NCI-H187 treated with DMSO at 0.1 percent for 48 hours (cell line): Measurements from ENCODE around the gene DUSP7.

ENCODE experiments used
- DNase-seq: peaks from one replicate; lab custom pipeline; 2025; lab: John Stamatoyannopoulos, UW

The DUSP7 gene

GRCh38 chr3:52086976-52087663, 30.7 kb upstream of the DUSP7 start:
- DNase-seq = no peak

DNA sequence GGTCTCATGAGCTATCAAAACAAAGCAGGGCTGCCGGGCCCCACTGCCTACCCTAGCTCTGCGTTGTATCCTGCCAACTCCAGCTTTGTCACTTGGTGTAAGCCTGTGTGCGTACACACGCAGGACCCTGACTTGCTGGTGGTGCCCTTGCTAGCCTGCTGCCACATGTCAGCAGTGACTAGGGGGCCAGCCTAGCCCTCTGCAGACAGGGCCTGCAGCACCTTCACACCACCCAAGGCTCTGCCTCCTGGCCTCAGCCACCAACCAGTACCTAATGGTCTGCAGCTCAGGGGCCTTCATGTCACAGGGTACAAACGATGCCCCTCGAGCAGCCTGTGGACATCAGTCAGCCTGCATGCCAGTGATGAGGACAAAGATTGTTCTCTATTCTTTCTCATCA, 30.1 kb upstream of the DUSP7 start:
- DNase-seq = no peak

DNA sequence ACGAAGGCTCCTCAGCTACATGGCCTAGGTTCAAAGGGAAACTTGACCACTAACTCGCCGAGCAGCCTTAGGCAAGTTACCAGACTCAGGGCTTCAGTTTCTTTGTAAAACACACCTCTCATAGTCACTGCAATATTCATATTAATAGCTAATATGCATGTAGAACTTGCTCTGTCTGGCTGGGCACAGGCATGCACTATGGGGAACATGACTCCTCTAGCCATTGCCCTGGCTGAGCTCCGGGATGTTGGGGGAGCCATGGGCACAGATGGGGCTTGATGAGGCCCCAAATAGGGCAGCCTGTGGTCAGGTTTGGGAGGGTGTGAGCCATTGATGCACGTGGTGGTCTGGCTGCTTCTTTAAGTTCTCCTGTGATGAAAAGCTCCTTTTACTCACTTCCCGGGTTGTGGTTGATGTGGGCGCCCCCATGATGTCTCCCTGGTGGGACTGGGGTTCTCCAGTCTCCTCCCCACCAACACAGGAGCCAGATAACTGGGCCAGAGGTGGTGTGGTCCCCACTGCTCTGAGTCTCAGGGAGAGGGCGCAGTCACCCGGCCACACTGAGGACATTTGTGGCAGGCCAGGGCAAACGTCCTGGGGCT, 29.4 kb upstream of the DUSP7 start:
- no peak for DNase-seq

- no peak for DNase-seq
Observed at GRCh38 chr3:52084954-52085680, 28.7 kb upstream of the DUSP7 start.

DNA sequence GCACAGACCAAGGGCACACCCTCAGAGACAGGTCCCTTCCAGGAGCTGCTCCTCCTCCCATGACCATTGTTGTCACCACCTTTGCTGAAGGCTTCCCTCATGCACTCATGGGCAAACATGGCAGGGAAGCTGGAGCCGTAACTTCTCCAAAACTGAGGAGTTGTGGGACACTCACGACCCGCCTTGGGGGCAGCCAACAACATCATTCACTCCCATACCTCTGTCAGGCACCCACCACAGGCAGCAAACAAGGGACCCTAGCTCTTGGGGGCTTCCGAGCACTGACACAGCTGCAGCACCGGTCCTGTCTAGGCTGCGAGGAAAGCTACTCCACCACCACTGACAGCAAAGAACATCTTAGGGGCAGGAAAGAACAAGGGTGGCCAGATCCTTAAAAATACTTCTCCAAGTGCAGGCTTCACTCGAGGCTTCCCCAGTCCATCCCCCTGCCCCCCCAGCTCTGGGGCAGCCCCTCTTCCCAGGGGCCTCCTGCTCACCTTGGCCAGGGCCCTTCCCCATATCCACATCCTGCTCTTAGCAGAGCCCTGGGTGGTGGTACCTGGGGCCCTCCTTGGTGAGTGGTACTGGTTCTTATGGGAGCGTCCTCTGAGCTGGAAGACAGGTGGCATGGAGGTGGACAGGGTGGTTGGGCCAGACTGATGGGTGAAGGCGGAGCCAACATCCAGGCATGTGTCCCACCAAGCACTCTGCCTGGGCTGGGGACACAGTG, 28.0 kb upstream of the DUSP7 start:
- no peak for DNase-seq

DNA sequence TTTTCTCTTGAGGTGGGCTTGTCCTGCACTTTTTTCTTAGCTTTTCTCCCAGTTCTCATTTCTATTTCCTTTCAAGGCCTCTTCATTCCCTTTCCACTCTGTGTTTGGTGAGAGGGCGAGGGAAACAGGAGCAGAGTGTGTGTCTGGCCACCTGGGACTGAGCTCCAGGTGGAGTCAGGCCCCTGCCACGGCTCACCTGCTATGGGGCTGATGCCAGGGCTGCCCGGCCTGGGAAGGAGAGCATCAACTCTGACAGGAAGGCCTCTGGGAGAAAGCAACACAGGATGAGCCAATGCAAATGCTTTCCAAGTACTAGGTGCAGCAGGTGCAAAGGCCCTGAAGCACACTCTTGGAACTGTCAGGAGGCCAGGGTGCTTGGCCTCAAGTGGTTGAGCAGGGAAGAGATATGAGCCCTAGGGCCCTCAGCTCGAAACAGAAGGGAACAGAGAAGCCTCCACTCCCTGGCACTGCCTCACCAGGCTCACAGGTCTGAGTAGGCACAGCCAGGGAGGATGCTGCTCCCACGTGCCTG, 27.3 kb upstream of the DUSP7 start:
- no peak for DNase-seq

DNA sequence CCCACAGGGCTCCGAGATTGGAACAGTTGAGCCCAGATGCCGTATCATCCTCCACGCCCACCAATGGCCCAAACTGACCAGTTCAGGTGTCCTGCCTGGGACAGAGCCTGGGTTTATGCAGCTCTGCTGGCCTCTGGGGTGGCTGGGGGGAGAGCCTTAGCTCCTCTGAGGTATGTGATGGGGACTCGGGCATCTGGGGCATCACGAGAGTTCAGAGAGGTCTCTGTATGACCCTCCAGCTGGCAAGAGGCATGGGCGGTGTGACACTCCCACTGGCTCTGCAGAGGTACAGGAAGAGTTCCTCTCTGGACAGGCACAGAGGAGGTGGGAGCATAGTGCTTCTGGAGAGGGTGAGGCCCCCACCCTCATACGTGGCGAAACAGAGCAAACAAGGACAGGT, 26.6 kb upstream of the DUSP7 start:
- no peak for DNase-seq

GRCh38 chr3:52080830-52081719, 24.7 kb upstream of the DUSP7 start:
- no peak for DNase-seq

DNA sequence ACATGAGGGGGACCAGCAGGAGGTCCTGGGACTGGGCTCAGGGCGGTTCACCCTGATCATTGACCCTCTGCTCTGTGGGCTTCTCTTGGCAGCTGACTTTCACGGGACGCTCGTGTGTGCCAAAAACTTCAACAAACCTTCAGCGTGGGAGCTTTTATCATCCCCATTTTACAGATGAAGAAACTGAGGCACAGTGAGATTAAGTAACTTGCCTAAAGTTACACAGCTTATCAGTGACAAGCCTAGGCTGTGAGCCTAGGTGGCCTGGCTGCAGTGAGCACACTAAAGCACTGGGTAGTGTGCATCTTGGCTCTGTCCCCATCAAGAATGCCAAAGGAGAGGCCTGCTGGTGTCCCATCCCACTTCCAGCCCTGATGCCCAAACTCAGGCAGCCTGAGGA, 23.6 kb upstream of the DUSP7 start:
- no peak for DNase-seq

GRCh38 chr3:52078781-52079560, 22.6 kb upstream of the DUSP7 start:
- no peak for DNase-seq

DNA sequence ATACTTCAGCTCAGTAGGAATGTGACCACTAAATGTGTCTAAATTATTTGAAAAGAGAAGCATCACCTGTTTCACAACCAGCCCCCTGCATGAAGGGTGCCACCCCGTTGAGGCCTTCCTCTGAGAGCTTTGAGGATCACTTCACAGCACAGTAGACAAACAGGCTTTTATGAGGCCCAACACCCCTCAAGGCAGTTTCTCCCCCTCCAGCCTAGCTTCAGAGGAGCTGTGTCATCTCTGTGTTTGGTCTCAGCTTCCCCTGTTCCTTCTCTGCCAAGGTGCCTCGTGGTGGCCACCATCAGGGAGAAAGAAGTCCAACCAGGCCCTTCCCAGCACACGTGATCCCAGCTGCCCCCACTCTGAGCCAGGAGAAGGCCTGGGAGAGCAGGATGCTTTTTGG, 21.6 kb upstream of the DUSP7 start:
- no peak for DNase-seq

DNA sequence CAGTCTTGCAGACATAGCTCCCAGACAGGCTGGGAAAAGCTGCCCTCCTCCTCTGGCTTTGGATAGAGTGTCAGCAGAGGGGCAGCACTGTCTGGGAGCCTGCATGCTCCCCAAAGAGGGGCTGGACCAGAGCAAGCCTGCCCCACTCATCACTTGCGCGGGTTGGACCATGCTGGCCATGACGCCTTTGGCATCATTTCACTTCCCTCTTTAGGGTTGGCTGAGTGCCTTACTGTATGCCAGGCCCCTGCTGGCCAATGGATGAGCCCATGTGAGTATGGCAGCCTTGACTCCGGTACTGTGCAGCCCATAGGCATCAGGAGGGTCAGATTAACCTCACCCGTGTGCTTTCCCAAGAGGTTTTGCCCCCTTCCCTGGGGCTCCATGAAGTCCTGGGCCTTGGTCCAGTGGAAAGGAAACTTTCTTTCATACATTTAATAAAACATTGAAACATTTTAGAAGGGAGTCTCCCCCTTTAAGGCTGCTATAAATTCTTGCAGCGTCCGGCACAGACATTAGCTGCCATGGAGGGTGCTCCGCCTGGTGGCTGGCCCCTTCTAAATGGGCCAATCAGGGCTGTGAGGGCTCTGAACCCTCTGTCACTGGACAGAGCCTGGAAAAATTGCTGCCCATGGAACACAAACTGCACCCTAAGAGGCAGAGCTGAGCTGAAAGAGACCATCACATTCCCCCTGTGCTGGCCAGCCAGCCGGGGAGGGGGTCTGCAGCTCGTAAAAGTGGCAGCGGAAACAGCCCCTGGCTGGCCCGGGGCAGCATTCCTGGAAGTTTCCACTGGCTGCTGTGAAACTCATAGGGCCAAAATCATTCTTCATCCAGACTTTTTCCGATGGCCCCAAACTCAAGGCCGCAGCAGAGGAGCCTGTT, 20.8 kb upstream of the DUSP7 start:
- DNase-seq = no peak

DNA sequence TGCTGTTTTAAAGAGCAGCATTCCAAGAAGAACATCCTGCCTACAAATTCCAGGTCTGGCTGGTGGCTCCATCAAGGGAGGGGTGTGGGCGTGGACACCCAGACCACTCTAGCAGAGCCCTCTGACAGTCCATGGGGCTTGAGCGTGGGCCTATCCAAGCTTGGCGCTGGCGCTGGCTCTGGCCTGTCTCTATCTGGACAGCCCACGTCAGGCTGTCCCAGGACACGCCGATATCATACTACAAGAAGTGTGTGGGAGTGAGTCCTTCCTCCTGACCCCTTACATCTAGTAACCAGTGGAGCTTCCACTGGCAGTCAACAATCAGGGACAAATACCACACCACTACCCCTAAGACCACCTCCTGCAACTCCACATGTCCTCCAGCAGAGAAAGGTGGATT, 17.1 kb upstream of the DUSP7 start:
- no peak for DNase-seq

DNA sequence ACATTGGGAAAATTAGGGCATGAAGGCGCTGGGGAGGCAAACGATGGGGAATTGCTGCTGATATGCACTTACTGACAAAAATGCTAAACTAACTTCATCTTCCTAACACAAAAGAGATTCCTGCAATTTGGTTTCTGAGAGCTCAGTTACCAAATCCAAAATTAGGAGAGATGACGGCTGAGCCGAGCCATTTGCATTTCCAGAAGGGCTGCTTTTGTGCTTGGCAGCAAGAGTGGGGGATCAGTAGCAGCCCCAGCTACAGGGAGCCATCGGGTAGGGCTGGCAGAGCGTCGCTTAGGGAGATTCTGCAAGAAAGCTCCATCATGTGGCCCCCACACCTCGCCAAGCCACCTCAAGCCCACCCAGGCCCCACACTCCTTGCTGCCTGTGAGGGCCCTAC, 16.1 kb upstream of the DUSP7 start:
- no peak for DNase-seq

- no peak for DNase-seq
Observed at GRCh38 chr3:52072020-52072419, 15.6 kb upstream of the DUSP7 start.

GRCh38 chr3:52070724-52071621, 14.6 kb upstream of the DUSP7 start:
- DNase-seq = no peak

- DNase-seq = no peak
Observed at GRCh38 chr3:52069855-52070254, 13.5 kb upstream of the DUSP7 start.

- no peak for DNase-seq
Observed at GRCh38 chr3:52069135-52069534, 12.8 kb upstream of the DUSP7 start.

GRCh38 chr3:52068730-52069129, 12.4 kb upstream of the DUSP7 start:
- DNase-seq = no peak
